SU-DHL-6 (cell line): ENCODE results near the gene ANXA9.

Experiments used
- EZH2phosphoT487 ChIP-seq: fragments of 200-600 bp; sonication (generic), shearing (Covaris generic); conservative IDR thresholded peaks from 2 replicates; pipeline ENCODE4 v1.6.1; 2018; ENCODE audit warnings: mild to moderate bottlenecking, antibody characterized with exemption, low read length, moderate library complexity, mixed read lengths
- TF ChIP-seq, protein P1 (sequence below): fragments of 200-600 bp; sonication (generic); IDR thresholded peaks from one replicate; pipeline ENCODE4 v1.5.1; 2017; ENCODE audit warnings: antibody characterized with exemption, mild to moderate bottlenecking, low read length, moderate library complexity; ENCODE audit not compliant: insufficient read depth, poor library complexity, severe bottlenecking

DNA sequence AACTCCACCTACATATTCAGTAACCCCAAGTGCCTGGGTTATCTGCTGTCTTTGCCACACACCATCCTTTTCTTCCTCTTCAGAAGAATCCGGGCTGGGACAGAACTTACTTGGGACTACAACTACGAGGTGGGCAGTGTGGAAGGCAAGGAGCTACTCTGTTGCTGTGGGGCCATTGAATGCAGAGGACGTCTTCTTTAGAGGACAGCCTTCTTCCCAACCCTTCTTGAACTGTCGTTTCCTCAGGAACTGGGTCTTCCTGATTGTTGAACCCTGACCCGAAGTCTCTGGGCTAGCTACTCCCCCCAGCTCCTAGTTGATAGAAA, 18.0 kb upstream of the ANXA9 start:
- TF ChIP-seq, protein P1, sequence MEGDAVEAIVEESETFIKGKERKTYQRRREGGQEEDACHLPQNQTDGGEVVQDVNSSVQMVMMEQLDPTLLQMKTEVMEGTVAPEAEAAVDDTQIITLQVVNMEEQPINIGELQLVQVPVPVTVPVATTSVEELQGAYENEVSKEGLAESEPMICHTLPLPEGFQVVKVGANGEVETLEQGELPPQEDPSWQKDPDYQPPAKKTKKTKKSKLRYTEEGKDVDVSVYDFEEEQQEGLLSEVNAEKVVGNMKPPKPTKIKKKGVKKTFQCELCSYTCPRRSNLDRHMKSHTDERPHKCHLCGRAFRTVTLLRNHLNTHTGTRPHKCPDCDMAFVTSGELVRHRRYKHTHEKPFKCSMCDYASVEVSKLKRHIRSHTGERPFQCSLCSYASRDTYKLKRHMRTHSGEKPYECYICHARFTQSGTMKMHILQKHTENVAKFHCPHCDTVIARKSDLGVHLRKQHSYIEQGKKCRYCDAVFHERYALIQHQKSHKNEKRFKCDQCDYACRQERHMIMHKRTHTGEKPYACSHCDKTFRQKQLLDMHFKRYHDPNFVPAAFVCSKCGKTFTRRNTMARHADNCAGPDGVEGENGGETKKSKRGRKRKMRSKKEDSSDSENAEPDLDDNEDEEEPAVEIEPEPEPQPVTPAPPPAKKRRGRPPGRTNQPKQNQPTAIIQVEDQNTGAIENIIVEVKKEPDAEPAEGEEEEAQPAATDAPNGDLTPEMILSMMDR: no peak
- TF ChIP-seq EZH2phosphoT487: no peak
